Spleen (tissue), 11 donors: ENCODE data around the gene DENND1A. TPM values are rescaled to one million over a fixed set of nuclear protein-coding genes. Genes with fewer than 3 reads are reported as not detected.

ENCODE experiments used
- DNase-seq: peaks from one replicate; pipeline ENCODE4 v3.0.0-alpha.2; 2020
- H3K27ac ChIP-seq, 8 donors: fragments of 200-600 bp; sonication (generic) in 7 of 8; 1 replicate in 4 of 8; 2 replicates in 4 of 8; pipeline versions ENCODE4 v1.5.0 to v1.8.0; 2016 to 2021; ENCODE audit warnings: inconsistent platforms in 4 of 8, mild to moderate bottlenecking in 4 of 8, moderate library complexity in 1 of 8
- H3K27me3 ChIP-seq, 7 donors: fragments of 200-600 bp; sonication (generic) in 6 of 7; replicated peaks in 1 of 7; 1 replicate in 4 of 7; 2 replicates in 3 of 7; pipeline versions ENCODE4 v1.5.0 to v1.8.0; 2016 to 2021; ENCODE audit warnings: inconsistent platforms in 3 of 7, mild to moderate bottlenecking in 1 of 7
- H3K36me3 ChIP-seq, 6 donors: fragments of 200-600 bp; sonication (generic) in 5 of 6; 1 replicate in 4 of 6; 2 replicates in 2 of 6; pipeline versions ENCODE4 v1.5.0 to v1.8.0; 2016 to 2021; ENCODE audit warnings: inconsistent platforms in 2 of 6
- H3K4me1 ChIP-seq, 6 donors: fragments of 200-600 bp; sonication (generic) in 5 of 6; 1 replicate in 3 of 6; 2 replicates in 3 of 6; pipeline versions ENCODE4 v1.5.0 to v1.8.0; 2016 to 2021; ENCODE audit warnings: inconsistent platforms in 3 of 6
- H3K4me3 ChIP-seq, 8 donors: fragments of 200-600 bp; sonication (generic) in 7 of 8; 1 replicate in 4 of 8; 2 replicates in 4 of 8; pipeline versions ENCODE4 v1.5.0 to v1.8.0; 2016 to 2021; ENCODE audit warnings: inconsistent platforms in 4 of 8, mild to moderate bottlenecking in 4 of 8, moderate library complexity in 2 of 8
- H3K9me3 ChIP-seq, 8 donors: fragments of 200-600 bp; sonication (generic) in 7 of 8; 1 replicate in 4 of 8; 2 replicates in 4 of 8; pipeline versions ENCODE4 v1.5.0 to v1.8.0; 2016 to 2021; ENCODE audit warnings: inconsistent platforms in 4 of 8
- CTCF ChIP-seq, 11 experiments: fragments of 200-600 bp in 7 of 11; fragments of 450-650 bp in 4 of 11; sonication (generic) in 4 of 11; IDR thresholded peaks in 8 of 11; conservative IDR thresholded peaks in 3 of 11; 1 replicate in 7 of 11; 2 replicates in 4 of 11; pipeline versions ENCODE4 v1.4.0 to v1.8.0; 2016 to 2021; ENCODE audit warnings: antibody characterized with exemption in 11 of 11, inconsistent platforms in 4 of 11, mild to moderate bottlenecking in 1 of 11
- POLR2A ChIP-seq, 3 donors: fragments of 450-650 bp; IDR thresholded peaks; one replicate each; pipeline ENCODE4 v1.5.1; 2017; ENCODE audit warnings: antibody characterized with exemption in 3 of 3, mild to moderate bottlenecking in 1 of 3
- POLR2AphosphoS5 ChIP-seq, 3 donors: sonication (generic); formaldehyde crosslinking; IDR thresholded peaks; one replicate each; pipeline ENCODE4 v1.5.1; 2017; ENCODE audit warnings: antibody characterized with exemption in 3 of 3
- WGBS, 5 donors: extraction: QIAGEN DNeasy Blood & Tissue Kit in 3 of 5; methylation state at CpG; one replicate each; pipeline versions ENCODE4 v1.1.5 to v1.1.7; 2013 to 2018; 5-methylcytosine and 5-hydroxymethylcytosine counted together
- intact Hi-C: fragments of 100-400 bp; cut with DNase I; formaldehyde crosslinking; loops from one replicate; pipeline ENCODE4 v1.15.0; 2023; ENCODE audit warnings: low total_unique reads
- polyA plus RNA-seq, 3 donors: library from polyadenylated mRNA; stranded (reverse); fragments of 200-250 nt; gene quantifications; one replicate each; pipeline ENCODE4 v1.2.1, GENCODE V29; 2013
- total RNA-seq, 7 donors: library from RNA; depleted of rRNA in 3 of 7; stranded (reverse); fragments of >200 nt in 3 of 7; fragmentation: NEBNext Ultra II Directional in 4 of 7; extraction: Animal tissue kit (Norgen Biotek cat#: 25700) in 4 of 7; gene quantifications; one replicate each; pipeline versions ENCODE4 v1.1.0 to v1.2.1, GENCODE V29; 2016 to 2021
- donor health status: healthy with polysubstance abuse.
- donor health status: DM: no; HTN: no; CAD: no; lungs with moderate emphysema.
- donor health status: DM: no; HTN: no; CAD: no.
- donor health status: Bipolar disorder and iron deficiency.
- donor health status: healthy.
- donor health status: DM: no; HTN: no; CAD: no.
- donor health status: DM: yes; HTN: yes; CAD: no.

The DENND1A gene
- total and polyA plus RNA-seq, 10 donors = 5.4 to 59.3 (median 48.8) TPM

- Histone ChIP-seq H3K4me1 (peaks cover 0 to 39% (median 14%) of the 10 kb centered on the region in 6 donors), H3K4me3 (no peak overlapping the region), H3K36me3 (peaks cover 0 to 43% (median 0%) of the 10 kb centered on the region in 6 donors), H3K9me3 (peaks cover 0 to 8% (median 4%) of the 10 kb centered on the region in 8 donors), H3K27ac (no peak overlapping the region), H3K27me3 (no peaks in the 10 kb centered on the region)
- intact Hi-C loops = no loop called here
- TF ChIP-seq CTCF (IDR thresholded peaks at IDR 0.05 in 8 of 11, conservative IDR thresholded peaks at IDR 0.05 in 3 of 11) (no peak), POLR2AphosphoS5 (IDR thresholded peaks at IDR 0.05) (no peak), POLR2A (IDR thresholded peaks at IDR 0.05) (no peak)
- DNase-seq = no peak
- WGBS, 5 donors = 92 to 98% (median 95%) methylated on average over 6 to 7 of the region's 7 CpGs
Observed at GRCh38 chr9:123657099-123657498, 272.8 kb downstream of the DENND1A start.

- TF ChIP-seq POLR2AphosphoS5 (IDR thresholded peaks at IDR 0.05) (no peak), POLR2A (IDR thresholded peaks at IDR 0.05) (no peak), CTCF (IDR thresholded peaks at IDR 0.05 in 8 of 11, conservative IDR thresholded peaks at IDR 0.05 in 3 of 11) (no peak)
- no peak overlapping the region for H3K4me3 ChIP-seq
- no peaks in the 10 kb centered on the region for H3K27me3 ChIP-seq
- 74 to 93% (median 88%) methylated on average over 1 of the region's 1 CpG for WGBS, 5 donors
- H3K9me3 ChIP-seq = peaks cover 0 to 2% (median 0%) of the 10 kb centered on the region in 8 donors
- peaks cover 0 to 44% (median 3%) of the 10 kb centered on the region in 6 donors for H3K36me3 ChIP-seq
- no peak overlapping the region for H3K27ac ChIP-seq
- no peak for DNase-seq
- intact Hi-C loops = no loop called here
- H3K4me1 ChIP-seq = peaks cover 0 to 35% (median 14%) of the 10 kb centered on the region in 6 donors
Observed at GRCh38 chr9:123656565-123656964, 273.4 kb downstream of the DENND1A start.

GRCh38 chr9:123655681-123656423 is 274.1 kb downstream of the DENND1A start:
- TF ChIP-seq POLR2A (IDR thresholded peaks at IDR 0.05) (no peak), CTCF (IDR thresholded peaks at IDR 0.05 in 8 of 11, conservative IDR thresholded peaks at IDR 0.05 in 3 of 11) (no peak), POLR2AphosphoS5 (IDR thresholded peaks at IDR 0.05) (no peak)
- intact Hi-C loops = no loop called here
- peaks cover 0 to 50% (median 5%) of the 10 kb centered on the region in 6 donors for H3K36me3 ChIP-seq
- DNase-seq = no peak
- no peak overlapping the region for H3K27ac ChIP-seq
- H3K27me3 ChIP-seq = no peaks in the 10 kb centered on the region
- H3K9me3 ChIP-seq = no peaks in the 10 kb centered on the region
- peaks cover 0 to 27% (median 14%) of the 10 kb centered on the region in 6 donors for H3K4me1 ChIP-seq
- no peak overlapping the region for H3K4me3 ChIP-seq
- 94 to 98% (median 96%) methylated on average over 9 of the region's 9 CpGs for WGBS, 5 donors

DNA sequence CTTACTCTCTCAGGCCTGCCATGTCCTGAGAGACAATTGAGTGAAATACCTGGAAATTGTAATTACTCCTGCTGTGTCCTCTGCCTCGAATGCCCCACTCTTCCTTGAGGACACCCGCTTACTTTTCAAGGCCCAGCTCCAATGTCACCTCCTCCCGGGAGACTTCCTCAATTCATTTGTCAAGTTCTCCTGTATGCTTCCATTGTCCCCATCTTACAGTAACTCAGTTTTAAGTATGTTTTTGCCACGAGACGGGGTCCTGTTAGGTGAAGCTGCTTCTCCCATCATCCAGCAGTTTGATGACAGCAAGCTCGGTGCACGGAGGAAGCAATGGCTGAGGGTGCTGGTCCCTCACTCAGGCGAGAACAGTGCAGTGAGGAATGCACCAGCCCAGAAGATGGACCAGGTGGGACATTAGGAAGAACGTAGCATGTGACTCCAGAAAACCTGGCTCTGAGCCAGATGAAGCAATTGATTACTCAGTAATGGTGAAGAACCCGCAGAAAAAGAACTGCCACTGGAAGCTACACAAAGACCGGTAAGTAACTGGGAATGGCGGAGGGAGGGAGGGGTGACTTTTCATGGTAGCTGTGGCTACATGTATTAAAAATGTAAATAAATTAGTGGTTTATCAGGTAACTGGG is 274.8 kb downstream of the DENND1A start:
- Histone ChIP-seq H3K27me3 (no peaks in the 10 kb centered on the region), H3K27ac (no peak overlapping the region), H3K4me1 (peaks cover 0 to 20% (median 14%) of the 10 kb centered on the region in 6 donors), H3K36me3 (peaks cover 0 to 50% (median 5%) of the 10 kb centered on the region in 6 donors), H3K9me3 (no peaks in the 10 kb centered on the region), H3K4me3 (no peak overlapping the region)
- DNase-seq = no peak
- intact Hi-C loops = no loop called here
- 88 to 96% (median 91%) methylated on average over 11 to 12 of the region's 12 CpGs for WGBS, 5 donors
- TF ChIP-seq CTCF (IDR thresholded peaks at IDR 0.05 in 8 of 11, conservative IDR thresholded peaks at IDR 0.05 in 3 of 11) (no peak), POLR2AphosphoS5 (IDR thresholded peaks at IDR 0.05) (no peak), POLR2A (IDR thresholded peaks at IDR 0.05) (no peak)
